HepG2 (cell line): ENCODE measurements around the gene PRR27. TPM values are rescaled to one million over a fixed set of nuclear protein-coding genes. Genes with fewer than 3 reads are reported as not detected.

Experiments used
- ARID2 ChIP-seq: sonication (generic); formaldehyde crosslinking; IDR thresholded peaks from 2 replicates; pipeline ENCODE4 v1.8.1; 2022; ENCODE audit warnings: mild to moderate bottlenecking, missing genetic modification reagents, borderline replicate concordance
- EP300 ChIP-seq, 3 experiments: sonication (generic) in 1 of 3; formaldehyde crosslinking in 1 of 3; IDR thresholded peaks; 2 replicates each; pipeline versions ENCODE4 v1.5.1 to v1.6.1; 2011 to 2020; ENCODE audit warnings: low read depth in 2 of 3, low read length in 2 of 3, borderline replicate concordance in 1 of 3, improper control_type of control experiment in 1 of 3, mild to moderate bottlenecking in 1 of 3, missing genetic modification reagents in 1 of 3, moderate library complexity in 1 of 3
- FOSL1 ChIP-seq: sonication (generic); formaldehyde crosslinking; IDR thresholded peaks from 2 replicates; pipeline ENCODE4 v1.9.0; 2021; ENCODE audit warnings: missing genetic modification reagents, borderline replicate concordance
- FOXK2 ChIP-seq: fragments of 450-650 bp; IDR thresholded peaks from 2 replicates; pipeline ENCODE4 v1.6.1; 2016
- HMG20A ChIP-seq: IDR thresholded peaks from 2 replicates; pipeline ENCODE4 v1.6.1; 2016; ENCODE audit warnings: borderline replicate concordance
- HNRNPLL ChIP-seq: fragments of 200-400 bp; formaldehyde crosslinking; IDR thresholded peaks from 2 replicates; pipeline ENCODE4 v1.6.1; 2017; ENCODE audit warnings: mild to moderate bottlenecking, low read depth, low read length; ENCODE audit not compliant: poor library complexity, severe bottlenecking
- IRF1 ChIP-seq: sonication (generic); formaldehyde crosslinking; IDR thresholded peaks from 2 replicates; pipeline ENCODE4 v1.4.0; 2020; ENCODE audit warnings: low read depth, mild to moderate bottlenecking, missing genetic modification reagents
- MEF2D ChIP-seq: sonication (generic); formaldehyde crosslinking; IDR thresholded peaks from 2 replicates; pipeline ENCODE4 v1.5.1; 2020; ENCODE audit warnings: mild to moderate bottlenecking, missing genetic modification reagents
- MLXIP ChIP-seq: sonication (generic); formaldehyde crosslinking; IDR thresholded peaks from 2 replicates; pipeline ENCODE4 v1.9.0; 2021; ENCODE audit warnings: missing genetic modification reagents, borderline replicate concordance
- RORA ChIP-seq: sonication (generic); formaldehyde crosslinking; IDR thresholded peaks from 2 replicates; pipeline ENCODE4 v1.5.0; 2020; ENCODE audit warnings: mild to moderate bottlenecking, missing genetic modification reagents, moderate library complexity
- ZFP36 ChIP-seq: fragments of 150-350 bp; IDR thresholded peaks from 2 replicates; pipeline ENCODE4 v1.6.1; 2018; ENCODE audit warnings: borderline replicate concordance, low read length, low read depth; ENCODE audit not compliant: partially characterized antibody
- ZFP36L1 ChIP-seq: sonication (generic); formaldehyde crosslinking; IDR thresholded peaks from 2 replicates; pipeline ENCODE4 v1.8.0; 2022; ENCODE audit warnings: mild to moderate bottlenecking, missing genetic modification reagents, moderate library complexity
- ZNF18 ChIP-seq: sonication (generic); formaldehyde crosslinking; IDR thresholded peaks from 2 replicates; pipeline ENCODE4 v1.8.0; 2022; ENCODE audit warnings: mild to moderate bottlenecking, missing genetic modification reagents; ENCODE audit not compliant: insufficient replicate concordance
- ZNF3 ChIP-seq: IDR thresholded peaks from 2 replicates; pipeline ENCODE4 v1.7.0; 2017; ENCODE audit warnings: inconsistent platforms
- ZNF580 ChIP-seq: IDR thresholded peaks from 2 replicates; pipeline ENCODE4 v1.6.1; 2016; ENCODE audit warnings: low read depth, borderline replicate concordance
- ZNF766 ChIP-seq: sonication (generic); formaldehyde crosslinking; IDR thresholded peaks from 2 replicates; pipeline ENCODE4 v1.5.0; 2020; ENCODE audit warnings: missing genetic modification reagents, borderline replicate concordance
- ZUFSP ChIP-seq: sonication (generic); formaldehyde crosslinking; IDR thresholded peaks from 2 replicates; pipeline ENCODE4 v1.9.0; 2021; ENCODE audit warnings: missing genetic modification reagents, mild to moderate bottlenecking, borderline replicate concordance
- polyA plus RNA-seq, 8 experiments: library from polyadenylated mRNA; depleted of rRNA in 3 of 8; stranded (reverse) in 7 of 8; unstranded in 1 of 8; fragments of >200 nt; fragmentation: Illumina TruSeq in 4 of 8; extraction: Trizol in 4 of 8; gene quantifications; 2 replicates each; pipeline versions ENCODE4 v1.2.1 to v1.2.3, GENCODE V29; 2011 to 2016; ENCODE audit warnings: low read depth in 4 of 8, missing spikeins in 1 of 8, mixed read lengths in 1 of 8; ENCODE audit not compliant: insufficient read depth in 1 of 8
- total RNA-seq, 5 experiments: library from RNA; depleted of rRNA; stranded (reverse); fragments of >200 nt; fragmentation: Illumina TruSeq; extraction: Trizol; gene quantifications; 2 replicates each; pipeline ENCODE4 v1.2.3, GENCODE V29; 2016; ENCODE audit warnings: low read depth in 1 of 5
- TF ChIP-seq, protein P1 (sequence below): sonication (generic); formaldehyde crosslinking; IDR thresholded peaks from 2 replicates; pipeline ENCODE4 v1.5.0; 2020; ENCODE audit warnings: missing genetic modification reagents

Gene PRR27
- total and polyA plus RNA-seq, 2 of the 13 experiments (the other 11 are each of a cell fraction or from before 2014, with no cell fraction given) = not detected

DNA sequence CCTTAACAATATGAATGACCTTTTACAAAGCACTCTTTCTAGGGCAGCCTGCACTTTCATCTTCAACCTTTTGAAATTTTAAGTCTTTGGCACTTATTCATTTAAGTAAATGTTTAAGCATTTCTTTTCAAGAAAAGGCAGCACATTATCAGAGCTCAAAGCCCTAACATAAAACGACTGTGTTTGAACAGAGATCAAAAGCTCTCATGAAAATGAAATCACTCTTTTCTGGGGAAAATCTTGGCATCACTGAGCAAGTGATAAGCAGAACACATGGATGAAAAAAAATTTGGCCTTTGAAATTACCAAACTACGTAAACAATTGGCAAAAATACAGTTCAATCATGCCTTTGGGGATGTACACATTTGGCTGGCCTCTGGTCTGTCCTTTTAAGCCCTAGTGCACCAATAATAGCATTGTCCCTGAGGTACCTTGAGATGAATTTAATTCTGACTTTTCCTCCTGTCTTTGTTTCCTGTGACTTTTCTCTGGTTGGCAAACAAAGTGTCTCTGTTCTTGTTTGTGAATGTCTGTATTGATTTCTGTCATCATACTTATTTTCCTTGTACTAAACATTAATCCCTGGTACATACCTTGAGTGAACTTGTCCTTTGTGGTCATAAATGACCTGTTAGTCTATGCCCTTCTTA is 28.6 kb downstream of the PRR27 start (continued):
- TF ChIP-seq ZNF18 (CRISPR knock-in tag) (no peak), MEF2D (CRISPR knock-in tag) (peak; percentile 76; the same call in 1 of the 2 replicates), ZNF3 (CRISPR knock-in tag) (no peak), ZUFSP (CRISPR knock-in tag) (no peak), ZFP36L1 (CRISPR knock-in tag) (no peak), FOSL1 (CRISPR knock-in tag) (peak; percentile 53; the same call in 1 of the 2 replicates), FOXK2 (peak; percentile 71), HMG20A (CRISPR knock-in tag) (peak; percentile 93), ZFP36 (peak; percentile 59), IRF1 (CRISPR knock-in tag) (no peak), RORA (peak; percentile 86; the same call in 1 of the 2 replicates), ZNF766 (CRISPR knock-in tag) (no peak), ARID2 (CRISPR knock-in tag) (no peak), HNRNPLL (no peak), EP300 (IDR thresholded peaks at IDR 0.05; ENCODE audit: low read depth in 2 of 2, low read length in 2 of 2) (peak; percentile 75 to 94), EP300 (CRISPR knock-in tag; IDR thresholded peaks at IDR 0.05; ENCODE audit: borderline replicate concordance) (peak; percentile 94), MLXIP (no peak), ZNF580 (CRISPR knock-in tag) (0 out of 2 replicates have a peak, but pooled peaks have one; percentile 33)
- TF ChIP-seq, protein P1, sequence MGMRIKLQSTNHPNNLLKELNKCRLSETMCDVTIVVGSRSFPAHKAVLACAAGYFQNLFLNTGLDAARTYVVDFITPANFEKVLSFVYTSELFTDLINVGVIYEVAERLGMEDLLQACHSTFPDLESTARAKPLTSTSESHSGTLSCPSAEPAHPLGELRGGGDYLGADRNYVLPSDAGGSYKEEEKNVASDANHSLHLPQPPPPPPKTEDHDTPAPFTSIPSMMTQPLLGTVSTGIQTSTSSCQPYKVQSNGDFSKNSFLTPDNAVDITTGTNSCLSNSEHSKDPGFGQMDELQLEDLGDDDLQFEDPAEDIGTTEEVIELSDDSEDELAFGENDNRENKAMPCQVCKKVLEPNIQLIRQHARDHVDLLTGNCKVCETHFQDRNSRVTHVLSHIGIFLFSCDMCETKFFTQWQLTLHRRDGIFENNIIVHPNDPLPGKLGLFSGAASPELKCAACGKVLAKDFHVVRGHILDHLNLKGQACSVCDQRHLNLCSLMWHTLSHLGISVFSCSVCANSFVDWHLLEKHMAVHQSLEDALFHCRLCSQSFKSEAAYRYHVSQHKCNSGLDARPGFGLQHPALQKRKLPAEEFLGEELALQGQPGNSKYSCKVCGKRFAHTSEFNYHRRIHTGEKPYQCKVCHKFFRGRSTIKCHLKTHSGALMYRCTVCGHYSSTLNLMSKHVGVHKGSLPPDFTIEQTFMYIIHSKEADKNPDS (CRISPR knock-in tag) = peak; percentile 65; the same call in 1 of the 2 replicates
